Measurements from ENCODE around the gene ACTN2. TPM values are rescaled to one million over a fixed set of nuclear protein-coding genes. Genes with fewer than 3 reads are reported as not detected.

Gene ACTN2
- total RNA-seq, 1 donor, result not detected

- Histone ChIP-seq H3K4me1 (ENCODE audit: insufficient read depth, low read length) (no peaks in the 10 kb centered on the region), H3K79me2 (ENCODE audit: insufficient read depth, low read length) (no peaks in the 10 kb centered on the region), H3K27me3 (ENCODE audit: insufficient read depth, low read length) (no peaks in the 10 kb centered on the region), H4K20me1 (ENCODE audit: insufficient read depth, low read length) (no peaks in the 10 kb centered on the region), H3K4me2 (ENCODE audit: insufficient read depth, low read length) (no peak overlapping the region), H3K9me3 (ENCODE audit: low read depth, low read length) (no peaks in the 10 kb centered on the region), H3K27ac (ENCODE audit: low read depth, low read length) (no peak overlapping the region), H2AFZ (ENCODE audit: low read length) (no peak overlapping the region), H3K4me3 (ENCODE audit: insufficient read depth, low read length) (no peak overlapping the region), H3K36me3 (ENCODE audit: insufficient read depth, low read length) (no peaks in the 10 kb centered on the region)
- DNase-seq (ENCODE audit: insufficient read length, low spot score, missing footprints), result no peak
- no peak for TF ChIP-seq CTCF (IDR thresholded peaks at IDR 0.05; ENCODE audit: extremely low read depth, low read depth, low read length)
These were observed 38.2 kb downstream of the ACTN2 start for GRCh38 chr1:236724506-236724905.

GRCh38 chr1:236725668-236726067 lies 39.4 kb downstream of the ACTN2 start:
- H2AFZ ChIP-seq (ENCODE audit: low read length), result no peak overlapping the region
- no peak overlapping the region for H3K4me3 ChIP-seq (ENCODE audit: insufficient read depth, low read length)
- H4K20me1 ChIP-seq (ENCODE audit: insufficient read depth, low read length), result no peaks in the 10 kb centered on the region
- no peaks in the 10 kb centered on the region for H3K9me3 ChIP-seq (ENCODE audit: low read depth, low read length)
- H3K79me2 ChIP-seq (ENCODE audit: insufficient read depth, low read length), result no peaks in the 10 kb centered on the region
- no peak for DNase-seq (ENCODE audit: insufficient read length, low spot score, missing footprints)
- H3K27ac ChIP-seq (ENCODE audit: low read depth, low read length), result no peak overlapping the region
- H3K36me3 ChIP-seq (ENCODE audit: insufficient read depth, low read length), result no peaks in the 10 kb centered on the region
- H3K27me3 ChIP-seq (ENCODE audit: insufficient read depth, low read length), result no peaks in the 10 kb centered on the region
- no peak for TF ChIP-seq CTCF (IDR thresholded peaks at IDR 0.05; ENCODE audit: extremely low read depth, low read depth, low read length)
- no peak overlapping the region for H3K4me2 ChIP-seq (ENCODE audit: insufficient read depth, low read length)
- no peaks in the 10 kb centered on the region for H3K4me1 ChIP-seq (ENCODE audit: insufficient read depth, low read length)

GRCh38 chr1:236727521-236727920 lies 41.2 kb downstream of the ACTN2 start:
- Histone ChIP-seq H3K27me3 (ENCODE audit: insufficient read depth, low read length) (no peaks in the 10 kb centered on the region), H2AFZ (ENCODE audit: low read length) (no peak overlapping the region), H3K79me2 (ENCODE audit: insufficient read depth, low read length) (no peaks in the 10 kb centered on the region), H3K4me3 (ENCODE audit: insufficient read depth, low read length) (no peak overlapping the region), H3K36me3 (ENCODE audit: insufficient read depth, low read length) (no peaks in the 10 kb centered on the region), H4K20me1 (ENCODE audit: insufficient read depth, low read length) (no peaks in the 10 kb centered on the region), H3K9me3 (ENCODE audit: low read depth, low read length) (no peaks in the 10 kb centered on the region), H3K4me2 (ENCODE audit: insufficient read depth, low read length) (no peak overlapping the region), H3K4me1 (ENCODE audit: insufficient read depth, low read length) (no peaks in the 10 kb centered on the region), H3K27ac (ENCODE audit: low read depth, low read length) (no peak overlapping the region)
- DNase-seq (ENCODE audit: insufficient read length, low spot score, missing footprints), result no peak
- no peak for TF ChIP-seq CTCF (IDR thresholded peaks at IDR 0.05; ENCODE audit: extremely low read depth, low read depth, low read length)

- no peak overlapping the region for H3K4me3 ChIP-seq (ENCODE audit: insufficient read depth, low read length)
- no peaks in the 10 kb centered on the region for H3K36me3 ChIP-seq (ENCODE audit: insufficient read depth, low read length)
- H3K9me3 ChIP-seq (ENCODE audit: low read depth, low read length), result no peaks in the 10 kb centered on the region
- H3K4me1 ChIP-seq (ENCODE audit: insufficient read depth, low read length), result no peaks in the 10 kb centered on the region
- H3K4me2 ChIP-seq (ENCODE audit: insufficient read depth, low read length), result no peak overlapping the region
- no peak for DNase-seq (ENCODE audit: insufficient read length, low spot score, missing footprints)
- H4K20me1 ChIP-seq (ENCODE audit: insufficient read depth, low read length), result no peaks in the 10 kb centered on the region
- H3K27ac ChIP-seq (ENCODE audit: low read depth, low read length), result no peak overlapping the region
- H3K79me2 ChIP-seq (ENCODE audit: insufficient read depth, low read length), result no peaks in the 10 kb centered on the region
- TF ChIP-seq CTCF (IDR thresholded peaks at IDR 0.05; ENCODE audit: extremely low read depth, low read depth, low read length), result no peak
- H3K27me3 ChIP-seq (ENCODE audit: insufficient read depth, low read length), result no peaks in the 10 kb centered on the region
- no peak overlapping the region for H2AFZ ChIP-seq (ENCODE audit: low read length)
These were observed 42.5 kb downstream of the ACTN2 start for GRCh38 chr1:236728752-236729151.
